HG03108 (cell line): ENCODE data around the gene ANKRD31.

ENCODE experiments used
- ATAC-seq: cut with Tn5 transposase; IDR thresholded peaks from one replicate; pipeline ENCODE4 v1.9.1; 2021; ENCODE audit warnings: moderate library complexity; ENCODE audit not compliant: unreplicated experiment

Gene ANKRD31

GRCh38 chr5:75062925-75063531 is 173.7 kb downstream of the ANKRD31 start:
- no peak for ATAC-seq

GRCh38 chr5:75059912-75060545 is 176.6 kb downstream of the ANKRD31 start:
- ATAC-seq, result no peak

- ATAC-seq, result no peak
Observed at GRCh38 chr5:75058986-75059535, 177.6 kb downstream of the ANKRD31 start.

GRCh38 chr5:75057561-75057960 is 179.1 kb downstream of the ANKRD31 start:
- ATAC-seq, result no peak

GRCh38 chr5:75055727-75056144 is 180.9 kb downstream of the ANKRD31 start:
- no peak for ATAC-seq

- ATAC-seq, result no peak
Observed at GRCh38 chr5:75054134-75054930, 182.3 kb downstream of the ANKRD31 start.

- ATAC-seq, result no peak
Observed at GRCh38 chr5:75053304-75054133, 183.2 kb downstream of the ANKRD31 start.

- no peak for ATAC-seq
Observed at GRCh38 chr5:75053054-75053303, 183.7 kb downstream of the ANKRD31 start.

- ATAC-seq, result no peak
Observed at GRCh38 chr5:75052192-75053053, 184.3 kb downstream of the ANKRD31 start, which contains the start of gene GCNT4. GCNT4 (minus strand) TSS chr5:75052558; CDS start chr5:75030037, 22,521 bp downstream.

GRCh38 chr5:75051217-75051751 is 185.4 kb downstream of the ANKRD31 start:
- no peak for ATAC-seq

- no peak for ATAC-seq
Observed at GRCh38 chr5:75050415-75050814, 186.3 kb downstream of the ANKRD31 start.

GRCh38 chr5:75049456-75050351 is 187.0 kb downstream of the ANKRD31 start:
- ATAC-seq, result no peak

- no peak for ATAC-seq
Observed at GRCh38 chr5:75048457-75048953, 188.2 kb downstream of the ANKRD31 start.

- no peak for ATAC-seq
Observed at GRCh38 chr5:75047356-75047755, 189.3 kb downstream of the ANKRD31 start.

GRCh38 chr5:75046366-75047142 is 190.1 kb downstream of the ANKRD31 start:
- no peak for ATAC-seq

- ATAC-seq, result no peak
Observed at GRCh38 chr5:75045071-75045470, 191.6 kb downstream of the ANKRD31 start.

- ATAC-seq, result no peak
Observed at GRCh38 chr5:75044406-75044805, 192.3 kb downstream of the ANKRD31 start.
